ENCODE measurements around the gene EEF2KMT. TPM values are rescaled to one million over a fixed set of nuclear protein-coding genes. Genes with fewer than 3 reads are reported as not detected.

Gene EEF2KMT
- total RNA-seq, 1 donor from 2014 or later: 9.5 TPM

- ATAC-seq (no peak), DNase-seq (no peak)
- Histone ChIP-seq H3K27me3 (ENCODE audit: low read depth) (no peaks in the 10 kb centered on the region), H3K4me3 (no peak overlapping the region), H3K27ac (no peak overlapping the region), H3K36me3 (peaks cover 30% of the 10 kb centered on the region), H3K4me1 (peaks cover 7% of the 10 kb centered on the region), H3K9me3 (no peaks in the 10 kb centered on the region)
- no peak for TF ChIP-seq CTCF (IDR thresholded peaks at IDR 0.05)
- intact Hi-C loops (cut with DNase I): no loop called here
Observed at GRCh38 chr16:5062051-5062450, 35.5 kb downstream of the EEF2KMT start.

GRCh38 chr16:5060073-5060641 lies 37.4 kb downstream of the EEF2KMT start:
- Histone ChIP-seq H3K4me3 (no peak overlapping the region), H3K36me3 (peaks cover 37% of the 10 kb centered on the region), H3K27me3 (ENCODE audit: low read depth) (no peaks in the 10 kb centered on the region), H3K9me3 (no peaks in the 10 kb centered on the region), H3K27ac (no peak overlapping the region), H3K4me1 (no peaks in the 10 kb centered on the region)
- intact Hi-C loops (cut with DNase I): no loop called here
- ATAC-seq (no peak), DNase-seq (no peak)
- no peak for TF ChIP-seq CTCF (IDR thresholded peaks at IDR 0.05)

- H3K4me3 ChIP-seq: no peak overlapping the region
- intact Hi-C loops (cut with DNase I): no loop called here
- ATAC-seq: no peak
Observed at GRCh38 chr16:5059386-5060072, 38.1 kb downstream of the EEF2KMT start.

GRCh38 chr16:5058476-5058875 lies 39.1 kb downstream of the EEF2KMT start:
- intact Hi-C loops (cut with DNase I): no loop called here
- no peak overlapping the region for H3K27ac ChIP-seq
- H3K4me3 ChIP-seq: no peak overlapping the region
- TF ChIP-seq CTCF (IDR thresholded peaks at IDR 0.05): no peak
- no peaks in the 10 kb centered on the region for H3K9me3 ChIP-seq
- H3K4me1 ChIP-seq: no peaks in the 10 kb centered on the region
- H3K36me3 ChIP-seq: peaks cover 51% of the 10 kb centered on the region
- H3K27me3 ChIP-seq (ENCODE audit: low read depth): no peaks in the 10 kb centered on the region
- ATAC-seq: no peak
- no peak for DNase-seq

More at GRCh38 chr16:5059386-5060072, 38.1 kb downstream of the EEF2KMT start:
- Histone ChIP-seq H3K27ac (no peak overlapping the region), H3K36me3 (peaks cover 43% of the 10 kb centered on the region), H3K4me1 (no peaks in the 10 kb centered on the region), H3K9me3 (no peaks in the 10 kb centered on the region), H3K27me3 (ENCODE audit: low read depth) (no peaks in the 10 kb centered on the region)
- TF ChIP-seq CTCF (IDR thresholded peaks at IDR 0.05): no peak
- no peak for DNase-seq

GRCh38 chr16:5056352-5056751 lies 41.2 kb downstream of the EEF2KMT start:
- DNase-seq: no peak
- intact Hi-C loops (cut with DNase I): no loop called here
- peak; percentile 64 to 68 for ATAC-seq
- Histone ChIP-seq H3K4me1 (no peaks in the 10 kb centered on the region), H3K4me3 (no peak overlapping the region), H3K27ac (no peak overlapping the region), H3K9me3 (no peaks in the 10 kb centered on the region), H3K36me3 (peaks cover 46% of the 10 kb centered on the region), H3K27me3 (ENCODE audit: low read depth) (no peaks in the 10 kb centered on the region)
- TF ChIP-seq CTCF (IDR thresholded peaks at IDR 0.05): peak; percentile 42
